NCI-H1436 treated with DMSO at 0.1 percent for 48 hours (cell line): Measurements from ENCODE around the gene AKT3.

Source experiments
- DNase-seq: peaks from one replicate; lab custom pipeline; 2025; lab: John Stamatoyannopoulos, UW

AKT3 gene

DNA sequence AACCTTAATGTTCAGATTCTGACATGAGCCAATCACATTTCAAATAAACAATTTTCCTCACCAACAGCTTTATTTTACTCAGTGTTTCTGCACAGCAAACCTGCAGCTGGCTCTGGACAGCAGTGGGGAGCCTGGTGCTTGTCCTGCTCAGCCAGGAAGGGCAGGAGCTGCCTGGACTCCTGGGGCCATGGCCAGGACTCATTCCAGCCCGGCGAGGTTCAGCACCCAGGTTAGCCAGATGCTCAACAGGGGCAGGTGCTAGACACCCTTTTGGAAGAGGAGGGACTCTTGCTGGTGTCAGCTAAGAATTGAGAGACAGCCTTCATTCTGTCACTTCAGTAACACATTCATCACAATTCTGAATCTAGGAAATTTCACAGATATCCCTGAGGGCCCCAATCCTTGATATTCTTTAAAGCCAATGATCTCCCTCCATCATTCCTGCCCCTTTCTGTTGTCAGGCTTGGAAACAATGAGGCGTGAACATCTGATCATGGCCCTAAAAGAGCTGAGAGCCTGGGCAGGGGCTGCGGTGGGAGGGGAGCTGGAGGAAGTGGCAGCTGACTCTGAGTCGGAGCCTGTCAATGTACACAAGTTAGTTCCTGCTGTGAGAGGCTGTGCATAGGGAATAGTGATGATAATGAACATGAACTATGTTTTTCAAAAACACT lies 342.9 kb downstream of the AKT3 start:
- no peak for DNase-seq

DNA sequence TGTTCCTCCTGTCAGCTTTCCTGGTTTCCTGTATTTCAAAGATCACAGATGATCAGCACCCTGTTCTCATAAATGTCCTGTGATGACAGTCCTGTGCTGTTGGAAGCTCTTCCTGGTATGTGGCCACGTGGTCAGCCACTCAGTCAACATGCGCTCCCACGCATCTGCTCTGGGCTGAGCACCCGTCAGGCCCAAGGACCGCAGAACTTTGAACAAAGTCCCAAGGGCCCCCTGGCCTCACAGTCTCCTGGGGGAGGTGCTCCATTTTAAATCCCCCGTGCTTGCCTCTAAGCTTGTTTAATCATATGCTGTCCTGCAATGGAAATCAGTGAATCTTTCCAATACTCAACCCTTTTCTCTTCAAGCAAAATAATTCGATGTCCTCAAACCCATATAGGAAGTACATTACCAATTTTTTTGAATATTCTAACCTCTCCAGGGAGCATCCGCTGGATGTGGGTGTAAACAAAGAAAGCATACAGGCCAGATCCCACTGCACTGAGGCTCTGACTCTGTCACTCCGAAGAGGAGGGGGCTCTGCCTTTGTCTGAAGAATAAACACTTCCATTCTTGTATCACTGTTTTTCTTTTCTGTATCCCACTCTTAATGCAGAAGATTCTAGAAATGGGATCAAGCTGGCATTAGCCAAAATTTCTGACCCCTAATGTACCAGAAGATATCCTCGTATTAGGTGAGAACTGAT lies 343.9 kb downstream of the AKT3 start:
- no peak for DNase-seq

DNA sequence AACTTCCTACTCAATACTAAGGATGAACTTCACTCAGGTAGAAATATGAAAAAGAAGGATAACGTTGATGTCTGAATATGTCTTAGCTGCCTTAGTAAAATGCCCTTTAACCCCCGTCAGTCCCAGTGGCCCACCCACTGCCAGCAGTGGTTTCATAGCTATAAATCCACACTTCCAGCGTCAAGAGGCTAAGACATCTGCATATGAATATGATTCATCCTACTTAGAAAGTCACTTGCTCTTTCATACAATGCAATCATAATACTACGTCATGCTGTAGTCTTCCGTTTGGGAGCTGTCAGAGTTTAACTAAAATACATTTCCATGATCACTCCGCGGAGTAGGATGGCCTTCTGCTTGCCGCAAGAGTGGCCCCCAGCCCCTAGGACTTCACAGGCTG lies 346.9 kb downstream of the AKT3 start:
- no peak for DNase-seq

DNA sequence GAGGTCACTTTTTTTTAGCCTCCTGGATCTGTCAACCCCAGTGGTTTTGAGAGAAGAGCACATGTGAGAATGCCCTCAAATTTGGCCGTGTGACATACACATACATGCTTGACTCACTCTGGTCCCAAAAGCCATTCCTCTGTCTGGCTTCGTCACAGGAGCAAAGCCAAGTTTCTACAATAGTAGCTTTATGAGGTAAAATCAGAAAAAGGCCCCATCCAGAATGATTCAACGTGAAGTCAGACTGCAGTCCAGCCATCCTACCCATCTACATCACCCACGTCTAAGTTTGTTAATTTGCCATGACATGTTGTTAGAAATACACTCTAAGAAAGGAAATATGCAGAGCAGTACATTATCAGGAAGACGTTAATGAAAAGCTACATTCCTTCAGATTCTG lies 349.0 kb downstream of the AKT3 start:
- no peak for DNase-seq

DNA sequence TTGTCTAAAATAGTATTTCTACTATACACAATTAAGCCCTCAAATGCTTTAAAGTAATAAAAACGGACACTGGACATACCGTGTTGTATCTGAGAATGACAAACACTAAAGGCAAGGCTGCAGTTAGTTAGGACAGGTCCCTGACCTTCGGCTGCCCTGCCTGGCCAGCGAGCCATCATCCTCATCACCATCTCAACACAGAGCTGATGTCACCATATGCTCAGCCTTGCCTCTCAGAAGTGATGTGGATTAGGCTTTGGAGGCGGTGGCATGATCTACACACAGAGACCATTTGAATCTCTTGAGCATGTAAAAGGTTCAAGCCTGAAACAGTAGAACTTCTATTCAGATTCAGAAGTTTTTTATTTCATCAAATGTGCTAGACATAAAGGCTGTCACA lies 349.5 kb downstream of the AKT3 start:
- DNase-seq = no peak

DNA sequence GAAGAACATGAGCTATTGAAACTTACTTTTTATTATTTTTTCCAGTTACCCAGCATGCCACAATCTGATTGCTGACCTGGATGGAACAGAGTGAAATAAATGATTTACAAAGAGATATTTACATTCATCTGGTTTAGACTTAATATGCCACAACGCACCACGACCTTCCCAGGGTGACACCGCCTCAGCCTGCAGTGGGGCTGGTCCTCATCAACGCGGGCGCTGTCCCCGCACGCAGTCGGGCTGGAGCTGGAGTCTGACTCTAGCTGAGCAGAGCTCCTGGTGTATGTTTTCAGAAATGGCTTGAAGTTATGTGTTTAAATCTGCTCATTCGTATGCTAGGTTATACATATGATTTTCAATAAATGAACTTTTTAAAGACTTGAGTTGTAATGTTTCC lies 350.3 kb downstream of the AKT3 start:
- no peak for DNase-seq

DNA sequence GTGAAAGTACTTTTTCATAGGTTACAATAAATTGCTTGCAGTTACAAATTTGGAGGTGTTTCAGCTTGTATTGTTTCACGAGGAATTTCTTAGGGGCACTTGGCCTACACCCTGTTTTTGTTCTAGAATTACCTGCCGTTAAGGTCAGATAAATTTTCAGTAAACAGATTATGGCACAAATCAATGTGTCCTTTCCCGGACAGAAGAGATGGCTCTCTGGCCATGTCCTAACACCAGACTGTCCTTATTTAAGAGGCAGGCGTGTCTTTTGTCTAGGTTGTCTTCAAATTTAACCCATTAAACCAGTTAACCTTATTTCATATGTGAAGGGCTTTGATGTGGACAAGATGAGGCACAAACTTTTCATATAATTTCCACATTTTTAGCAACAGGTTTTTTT lies 350.8 kb downstream of the AKT3 start:
- DNase-seq = no peak

DNA sequence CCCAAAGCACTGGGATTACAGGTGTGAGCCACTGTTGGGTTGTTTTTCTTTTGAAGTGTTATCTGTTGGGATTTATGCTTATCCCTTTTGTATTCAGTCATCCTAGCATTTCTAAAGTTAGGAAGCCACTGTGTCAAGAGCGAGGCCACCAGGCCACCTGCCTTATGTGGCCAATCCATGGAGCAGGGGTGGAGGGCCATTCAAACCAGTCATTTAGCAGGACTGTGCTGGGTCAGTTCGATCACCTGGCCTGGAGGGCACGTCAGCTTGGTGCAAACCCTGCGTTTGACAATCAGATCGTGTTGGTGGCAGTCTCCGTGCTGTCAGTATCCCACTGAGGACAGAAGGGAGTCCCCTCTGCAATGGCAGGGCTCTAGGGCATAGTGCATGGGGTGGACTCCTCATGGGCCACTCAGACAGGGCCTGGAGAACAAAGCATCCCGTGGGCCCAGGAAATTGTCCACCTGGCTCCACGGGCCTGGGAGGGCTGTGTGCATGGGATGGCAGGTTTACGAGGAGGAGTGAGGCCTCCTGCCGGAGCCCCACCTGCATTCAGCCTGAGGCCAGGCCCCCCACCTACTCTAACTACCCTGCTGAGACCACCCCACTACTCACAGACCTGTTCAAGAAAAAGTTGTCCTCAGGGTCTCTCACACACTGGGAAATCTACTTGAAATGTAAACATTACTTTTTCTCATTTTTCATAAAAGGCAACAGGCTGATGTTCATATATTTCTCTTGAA lies 351.9 kb downstream of the AKT3 start:
- no peak for DNase-seq

DNA sequence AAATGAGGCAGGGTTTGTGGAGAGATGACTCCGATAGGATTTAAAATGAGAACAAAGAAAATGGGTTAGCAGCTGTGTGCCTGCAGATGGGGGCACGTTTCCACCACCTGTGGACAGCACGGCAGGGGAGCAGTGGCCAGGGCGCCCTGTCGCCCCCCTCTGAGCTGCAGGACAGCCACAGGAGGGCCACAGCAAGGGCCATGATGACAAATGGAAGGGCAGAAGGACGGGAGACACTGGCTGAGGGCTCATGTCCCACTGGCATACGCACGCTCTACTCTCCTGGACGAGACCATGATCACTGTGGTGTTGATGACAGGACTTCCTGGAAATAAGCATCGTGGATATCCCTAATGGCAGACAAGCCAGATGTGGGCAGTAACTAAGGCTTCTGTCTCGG lies 353.2 kb downstream of the AKT3 start:
- no peak for DNase-seq

DNA sequence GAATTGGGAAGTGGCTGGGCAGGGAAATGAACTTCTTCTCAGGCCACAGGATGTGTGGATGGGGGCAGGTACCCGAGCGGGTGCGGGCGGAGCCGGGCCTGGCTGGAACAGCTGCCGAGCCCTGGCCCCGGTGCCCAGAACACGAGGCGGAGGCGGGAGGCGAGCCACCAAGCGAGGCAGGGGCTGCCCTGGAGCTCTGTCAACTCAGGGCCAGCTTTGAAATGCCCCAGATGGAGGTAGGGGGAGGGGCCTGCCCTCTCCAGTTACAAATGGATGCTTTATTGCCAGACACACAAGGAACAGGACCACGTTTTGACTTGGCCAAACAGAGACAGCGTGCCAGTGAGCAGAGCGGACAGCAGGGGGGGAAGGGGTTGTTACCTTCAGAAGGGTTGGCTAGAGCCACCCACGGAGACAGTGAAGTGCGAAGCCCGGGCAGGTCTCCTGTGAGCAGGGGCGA lies 353.8 kb downstream of the AKT3 start:
- DNase-seq = no peak

DNA sequence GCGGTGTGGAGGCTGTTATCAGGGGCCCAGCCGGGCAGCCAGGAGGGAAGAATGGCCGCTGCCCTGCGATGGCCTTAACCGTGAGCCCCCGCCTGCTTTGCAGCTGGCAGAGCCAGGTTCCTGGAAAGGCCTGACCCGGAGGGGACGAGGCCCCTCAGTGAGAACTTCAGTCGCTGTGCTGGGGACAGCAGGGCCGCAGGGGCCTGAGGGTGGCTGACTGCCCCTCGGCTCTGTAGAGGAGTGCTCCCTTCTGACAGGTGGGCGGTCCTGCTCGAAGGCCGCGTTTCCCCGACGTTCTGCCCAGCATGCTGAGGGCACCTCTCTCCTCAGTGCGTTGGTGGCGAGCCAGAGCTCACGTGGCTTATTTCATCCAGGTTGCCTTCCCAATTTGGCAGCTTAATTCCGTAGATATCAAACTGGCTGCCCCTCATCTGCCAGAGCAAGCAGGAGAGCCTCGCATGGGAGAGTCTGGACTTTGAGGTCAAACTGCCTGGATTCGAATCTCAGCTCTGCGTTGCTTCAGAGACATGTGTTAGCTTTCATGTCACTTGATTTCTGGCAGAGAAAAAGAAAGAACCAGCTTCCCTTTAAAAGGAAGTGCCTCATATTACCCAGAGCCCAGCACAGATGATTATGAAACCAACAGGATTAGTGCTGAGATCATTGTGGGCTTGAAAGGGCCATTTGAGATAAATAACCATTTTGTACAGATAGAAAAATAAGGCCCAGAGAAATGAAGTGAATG lies 354.4 kb downstream of the AKT3 start:
- no peak for DNase-seq

DNA sequence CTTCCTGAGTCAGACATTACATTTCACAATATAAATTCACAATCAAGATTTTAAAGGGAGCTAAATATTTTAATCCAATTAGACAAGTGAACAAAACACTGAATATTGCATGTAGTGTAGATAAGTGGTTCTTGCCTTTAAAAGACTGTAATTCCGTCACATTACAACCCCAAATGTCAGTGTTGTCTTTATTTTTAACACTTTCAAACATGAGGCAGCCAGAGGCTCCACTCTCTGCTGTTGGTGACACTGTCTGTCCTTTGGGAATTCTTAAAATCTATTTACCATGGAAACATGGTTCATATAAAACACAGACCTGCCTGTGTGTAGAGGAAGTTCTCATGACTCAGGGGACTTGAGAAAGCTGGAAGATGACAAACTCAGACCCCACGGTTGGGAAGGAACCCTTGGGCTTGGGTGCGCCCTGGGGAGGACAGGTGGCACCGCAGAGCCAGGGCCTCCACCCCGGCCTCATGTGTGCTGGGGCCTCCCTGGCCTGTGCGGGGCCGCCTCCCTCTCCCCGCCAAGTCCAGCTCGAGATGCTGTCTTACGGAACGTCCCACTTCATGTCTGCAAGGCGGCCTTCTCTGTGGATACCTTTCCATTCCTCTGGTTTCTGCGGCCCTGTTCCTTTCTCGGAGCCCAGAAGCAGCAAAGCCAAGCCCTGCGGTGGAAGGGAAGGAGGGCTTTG lies 355.2 kb downstream of the AKT3 start:
- DNase-seq = no peak

DNA sequence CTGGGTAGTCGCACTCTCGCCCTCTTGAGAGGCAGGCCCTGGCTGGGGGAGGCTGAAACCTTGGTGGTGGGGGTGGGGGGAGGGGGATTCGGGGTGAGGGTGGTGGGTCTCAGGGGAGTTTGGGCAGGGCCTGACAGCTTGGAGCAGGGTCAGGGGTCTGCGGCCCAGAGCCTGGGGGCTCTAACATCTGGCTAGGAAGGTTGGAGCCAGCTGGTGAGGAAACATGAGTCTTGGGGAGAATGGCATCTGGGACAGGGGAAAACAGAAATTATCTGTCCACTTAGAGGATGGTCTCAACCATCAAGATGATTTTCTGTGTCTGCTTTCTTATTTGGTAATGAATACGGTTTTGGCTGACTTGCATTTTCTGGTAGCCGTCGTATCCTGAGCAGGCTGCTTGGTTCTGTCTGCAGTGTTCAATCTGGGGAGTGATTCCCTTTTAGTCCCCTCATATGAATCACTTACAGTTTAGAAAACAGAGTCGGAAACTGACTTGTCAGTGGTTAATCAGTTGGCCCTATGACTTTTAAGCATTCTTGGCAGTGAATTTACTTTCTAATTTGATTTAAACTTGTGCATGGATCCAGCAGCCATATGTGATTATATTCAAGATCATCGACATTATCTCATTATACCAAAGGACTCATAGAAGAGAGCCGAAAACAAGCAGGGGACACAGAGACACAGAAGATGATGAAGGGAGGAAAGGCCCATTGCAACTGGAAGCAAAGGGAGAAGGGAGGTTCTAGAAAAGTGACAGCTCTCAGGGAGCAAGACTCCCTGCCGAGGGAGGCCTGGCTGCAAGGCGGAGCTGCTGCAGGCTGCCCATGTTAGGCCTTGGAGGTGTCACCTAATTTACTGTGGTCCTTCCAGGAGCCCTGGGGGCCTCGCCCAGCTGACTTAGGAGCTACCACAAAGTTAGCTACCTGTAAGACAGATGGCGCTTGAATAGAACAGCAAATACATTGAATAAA lies 356.6 kb downstream of the AKT3 start:
- no peak for DNase-seq

DNA sequence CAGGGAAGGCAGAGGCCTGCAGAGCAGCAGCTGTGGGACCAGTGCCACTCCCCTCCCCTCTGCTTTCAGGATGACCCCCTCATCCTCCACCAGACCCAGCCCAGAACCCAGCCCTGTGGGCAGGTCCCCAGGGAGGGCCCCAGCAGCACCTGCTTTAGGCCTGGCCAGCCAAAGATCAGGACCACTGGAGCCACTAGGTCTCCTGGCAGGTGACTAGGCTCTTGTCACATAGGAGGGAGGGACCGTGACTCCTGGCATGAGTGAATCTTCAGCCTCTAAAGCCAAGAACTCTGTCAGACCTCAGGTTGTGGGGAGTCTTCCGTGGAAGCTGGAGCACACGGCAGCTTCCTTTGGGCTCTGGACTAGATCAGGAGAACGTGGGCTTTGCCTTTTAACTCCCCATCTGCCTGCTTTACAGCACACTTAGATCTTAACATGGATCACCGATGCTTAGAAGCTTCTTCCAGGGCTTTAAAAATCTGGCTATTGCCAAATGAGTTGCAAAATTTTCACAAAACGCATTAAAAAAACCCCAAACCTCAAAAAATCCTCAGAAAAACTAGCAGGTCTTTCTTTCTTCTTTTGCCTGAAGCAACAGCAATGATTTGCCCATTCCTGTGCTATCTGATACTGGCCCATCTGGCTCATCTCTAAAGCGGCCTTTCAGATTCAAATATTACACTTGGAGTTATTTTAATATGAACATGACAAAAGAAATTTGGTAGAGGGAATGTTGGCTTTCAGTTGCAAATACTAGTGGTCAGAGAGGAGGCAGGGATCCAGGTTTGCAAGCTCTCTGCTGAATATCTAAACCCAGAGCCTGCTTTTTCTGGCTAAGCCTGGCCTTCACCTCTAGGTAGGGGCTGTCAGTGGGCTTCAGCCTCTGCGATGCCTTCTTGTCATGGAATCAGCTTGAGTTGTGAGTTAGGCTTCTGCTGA lies 359.0 kb downstream of the AKT3 start:
- no peak for DNase-seq

DNA sequence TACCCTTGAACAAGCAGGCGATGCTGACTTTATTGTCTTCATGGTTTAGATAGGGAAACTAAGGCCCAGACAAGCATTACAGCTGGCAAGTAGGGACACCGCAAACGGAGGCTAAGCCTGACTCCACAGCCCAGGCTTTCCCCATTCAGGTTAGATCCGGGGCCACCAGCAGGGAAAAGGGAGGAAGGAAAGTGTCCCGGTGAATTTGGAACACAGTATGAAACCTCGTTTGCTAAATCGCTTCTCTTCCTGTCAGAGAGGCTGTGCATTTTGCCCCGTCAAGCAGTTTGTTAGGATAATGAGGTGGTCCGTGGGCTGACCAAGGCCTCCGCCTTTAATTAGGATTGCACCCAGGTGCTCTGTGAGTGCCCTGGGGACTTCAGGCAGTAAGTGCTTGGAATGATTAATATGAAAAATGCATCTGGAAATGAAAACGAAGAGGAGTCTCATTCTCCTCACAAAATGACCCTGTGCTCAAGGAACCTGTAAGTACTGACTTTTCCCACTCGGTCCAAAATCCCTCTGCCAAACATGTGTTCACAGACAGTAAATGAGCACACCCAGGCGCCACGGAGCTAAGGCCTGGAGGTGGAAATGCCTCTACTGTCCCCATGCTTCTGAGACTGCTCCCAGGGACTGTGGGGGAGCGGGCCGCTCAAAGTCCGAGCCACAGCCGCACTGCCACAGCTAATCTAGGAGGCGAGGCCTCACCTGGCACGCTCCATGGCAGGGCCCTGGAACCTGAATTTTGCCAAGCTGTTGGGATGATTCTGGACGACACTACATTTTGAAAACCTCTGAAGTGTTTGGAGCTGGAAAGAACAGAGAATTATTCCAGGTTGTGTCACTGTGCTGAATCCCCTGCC lies 360.1 kb downstream of the AKT3 start:
- DNase-seq = no peak

DNA sequence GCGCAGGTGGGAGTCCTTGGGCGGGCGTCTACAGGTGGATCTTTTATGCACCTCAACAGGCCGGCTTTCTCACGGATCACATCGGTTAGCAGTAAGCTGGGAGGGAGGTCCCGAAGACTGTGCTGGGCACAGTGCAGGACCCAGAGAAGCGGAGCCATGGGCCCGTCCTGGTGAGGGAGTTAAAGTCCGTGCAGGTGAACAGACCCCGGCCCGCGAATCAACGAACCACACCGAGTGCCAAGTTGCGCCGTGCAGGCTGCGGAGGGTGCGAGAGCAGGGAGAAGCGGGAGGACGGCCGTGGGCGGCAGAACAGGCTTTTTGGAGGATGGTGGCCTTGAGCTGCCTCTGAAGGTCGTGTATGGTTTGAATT lies 360.9 kb downstream of the AKT3 start:
- no peak for DNase-seq

DNA sequence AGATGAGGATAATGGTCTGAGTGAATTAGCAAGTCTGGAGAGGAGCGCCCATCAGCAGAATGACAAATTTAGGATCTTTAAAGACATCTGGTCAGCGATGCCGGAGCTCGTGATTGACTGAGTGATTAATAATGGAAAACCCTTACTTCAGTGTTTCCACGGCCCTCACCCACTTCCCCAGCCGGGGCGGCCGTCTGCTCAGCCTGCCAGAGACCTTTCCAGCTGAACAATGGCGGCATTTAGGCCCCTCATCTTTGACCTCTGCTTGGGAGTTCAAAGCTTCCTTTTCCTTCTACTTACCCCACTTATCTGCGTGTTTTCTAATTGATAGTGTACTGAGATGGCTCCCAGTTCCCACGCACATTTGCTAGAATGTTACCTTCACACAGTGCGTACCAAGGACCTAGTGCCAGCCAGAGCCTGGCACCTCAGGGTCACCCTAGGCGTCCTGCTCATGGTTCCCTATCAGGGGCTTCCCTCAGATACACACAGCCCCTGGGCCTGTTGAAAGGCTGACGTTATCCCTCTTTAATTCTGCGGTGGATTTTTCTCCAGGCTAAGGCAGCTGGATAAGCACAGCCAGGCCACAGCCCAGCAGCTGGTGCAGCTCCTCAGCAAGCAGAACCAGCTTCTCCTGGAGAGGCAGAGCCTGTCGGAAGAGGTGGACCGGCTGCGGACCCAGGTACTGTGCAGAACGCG lies 361.4 kb downstream of the AKT3 start:
- DNase-seq = no peak

DNA sequence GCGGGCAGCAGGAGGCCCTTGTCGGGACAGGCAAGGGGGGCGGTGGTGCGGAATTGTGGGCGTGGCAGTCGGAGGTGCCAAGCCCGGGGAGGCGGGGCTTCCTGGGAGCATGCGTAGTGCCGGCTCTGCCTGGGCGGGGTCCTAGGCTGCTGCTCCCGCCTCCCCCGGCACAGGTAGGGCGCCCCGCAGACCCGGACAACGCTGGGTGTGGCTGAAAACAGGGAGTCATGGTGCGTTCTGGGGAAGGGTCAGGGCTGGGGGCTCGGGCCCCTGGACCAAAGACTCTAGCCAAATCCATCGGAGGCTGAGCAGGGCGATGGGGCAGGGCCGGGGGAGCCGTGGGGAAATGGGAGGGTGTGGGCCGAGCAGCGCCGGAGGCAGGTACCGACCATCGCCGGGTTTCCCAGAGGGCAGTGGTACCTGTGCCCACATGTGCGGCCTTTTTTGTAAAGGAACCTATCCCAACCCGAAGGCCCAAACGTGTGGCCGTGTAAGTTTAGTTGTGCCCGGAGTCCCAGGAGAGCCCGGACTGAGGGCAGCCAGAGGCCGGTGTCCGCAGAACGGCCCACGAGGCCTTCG lies 362.3 kb downstream of the AKT3 start:
- DNase-seq = no peak
